A673 (cell line): ENCODE measurements around the gene ARHGEF40.

Experiments
- EZH2 ChIP-seq: fragments of 200-600 bp; sonication (generic); IDR thresholded peaks from 2 replicates; pipeline ENCODE4 v1.6.1; 2017; ENCODE audit warnings: borderline replicate concordance, low read depth, mild to moderate bottlenecking, mixed read lengths, antibody characterized with exemption, low read length; ENCODE audit not compliant: poor library complexity, severe bottlenecking
- TF ChIP-seq, protein P1 (sequence below): fragments of 300-800, 200-600 bp; sonication (generic); conservative IDR thresholded peaks from 2 replicates; pipeline ENCODE4 v1.5.1; 2017; ENCODE audit warnings: low read depth, mild to moderate bottlenecking, antibody characterized with exemption, low read length, moderate library complexity, mixed read lengths

DNA sequence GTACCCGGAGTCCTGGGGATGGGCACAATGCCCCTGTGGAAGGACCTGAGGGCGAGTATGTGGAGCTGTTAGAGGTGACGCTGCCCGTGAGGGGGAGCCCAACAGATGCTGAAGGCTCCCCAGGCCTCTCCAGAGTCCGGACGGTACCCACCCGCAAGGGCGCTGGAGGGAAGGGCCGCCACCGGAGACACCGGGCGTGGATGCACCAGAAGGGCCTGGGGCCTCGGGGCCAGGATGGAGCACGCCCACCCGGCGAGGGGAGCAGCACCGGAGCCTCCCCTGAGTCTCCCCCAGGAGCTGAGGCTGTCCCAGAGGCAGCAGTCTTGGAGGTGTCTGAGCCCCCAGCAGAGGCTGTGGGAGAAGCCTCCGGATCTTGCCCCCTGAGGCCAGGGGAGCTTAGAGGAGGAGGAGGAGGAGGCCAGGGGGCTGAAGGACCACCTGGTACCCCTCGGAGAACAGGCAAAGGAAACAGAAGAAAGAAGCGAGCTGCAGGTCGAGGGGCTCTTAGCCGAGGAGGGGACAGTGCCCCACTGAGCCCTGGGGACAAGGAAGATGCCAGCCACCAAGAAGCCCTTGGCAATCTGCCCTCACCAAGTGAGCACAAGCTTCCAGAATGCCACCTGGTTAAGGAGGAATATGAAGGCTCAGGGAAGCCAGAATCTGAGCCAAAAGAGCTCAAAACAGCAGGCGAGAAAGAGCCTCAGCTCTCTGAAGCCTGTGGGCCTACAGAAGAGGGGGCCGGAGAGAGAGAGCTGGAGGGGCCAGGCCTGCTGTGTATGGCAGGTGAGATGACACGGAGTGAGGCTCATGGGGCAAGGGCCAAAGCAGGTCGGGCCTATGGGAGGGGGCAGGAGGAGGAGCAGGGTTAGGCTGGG lies 4.5 kb downstream of the ARHGEF40 start:
- TF ChIP-seq, protein P1, sequence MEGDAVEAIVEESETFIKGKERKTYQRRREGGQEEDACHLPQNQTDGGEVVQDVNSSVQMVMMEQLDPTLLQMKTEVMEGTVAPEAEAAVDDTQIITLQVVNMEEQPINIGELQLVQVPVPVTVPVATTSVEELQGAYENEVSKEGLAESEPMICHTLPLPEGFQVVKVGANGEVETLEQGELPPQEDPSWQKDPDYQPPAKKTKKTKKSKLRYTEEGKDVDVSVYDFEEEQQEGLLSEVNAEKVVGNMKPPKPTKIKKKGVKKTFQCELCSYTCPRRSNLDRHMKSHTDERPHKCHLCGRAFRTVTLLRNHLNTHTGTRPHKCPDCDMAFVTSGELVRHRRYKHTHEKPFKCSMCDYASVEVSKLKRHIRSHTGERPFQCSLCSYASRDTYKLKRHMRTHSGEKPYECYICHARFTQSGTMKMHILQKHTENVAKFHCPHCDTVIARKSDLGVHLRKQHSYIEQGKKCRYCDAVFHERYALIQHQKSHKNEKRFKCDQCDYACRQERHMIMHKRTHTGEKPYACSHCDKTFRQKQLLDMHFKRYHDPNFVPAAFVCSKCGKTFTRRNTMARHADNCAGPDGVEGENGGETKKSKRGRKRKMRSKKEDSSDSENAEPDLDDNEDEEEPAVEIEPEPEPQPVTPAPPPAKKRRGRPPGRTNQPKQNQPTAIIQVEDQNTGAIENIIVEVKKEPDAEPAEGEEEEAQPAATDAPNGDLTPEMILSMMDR, result no peak
- no peak for TF ChIP-seq EZH2
